Right atrium auricular region (tissue), 2 donors: ENCODE measurements around the gene ADH1C. TPM values are rescaled to one million over a fixed set of nuclear protein-coding genes. Genes with fewer than 3 reads are reported as not detected.
"Not testable (repeated sequence)": the region's sequence is repeated elsewhere in the genome, so short reads cannot be mapped to it uniquely, and the experiment has no call there.

Source experiments
- DNase-seq: peaks from one replicate; pipeline ENCODE4 v3.0.0-alpha.2; 2019; ENCODE audit warnings: low spot score
- H3K27ac ChIP-seq, 2 donors: fragments of 200-600 bp; sonication (generic); 1 replicate in 1 of 2; 2 replicates in 1 of 2; pipeline ENCODE4 v1.5.1; 2016 to 2019
- H3K27me3 ChIP-seq, 2 donors: fragments of 200-600 bp; sonication (generic); one replicate each; pipeline versions ENCODE4 v1.5.1 to v1.6.0; 2017 to 2019
- H3K36me3 ChIP-seq: fragments of 200-600 bp; sonication (generic); one replicate; pipeline ENCODE4 v1.5.1; 2016
- H3K4me1 ChIP-seq, 2 donors: fragments of 200-600 bp; sonication (generic); one replicate each; pipeline versions ENCODE4 v1.5.1 to v1.6.0; 2017 to 2019
- H3K4me3 ChIP-seq, 2 donors: fragments of 200-600 bp; sonication (generic); 1 replicate in 1 of 2; 2 replicates in 1 of 2; pipeline ENCODE4 v1.5.1; 2017 to 2019; ENCODE audit warnings: mild to moderate bottlenecking in 1 of 2, moderate library complexity in 1 of 2
- H3K9me3 ChIP-seq, 2 donors: fragments of 200-600 bp; sonication (generic); one replicate each; pipeline ENCODE4 v1.5.1; 2019
- CTCF ChIP-seq, 2 donors: fragments of 200-600 bp; sonication (generic); IDR thresholded peaks; one replicate each; pipeline ENCODE4 v1.5.1; 2019; ENCODE audit warnings: antibody characterized with exemption in 2 of 2
- total RNA-seq, 2 donors: library from RNA; depleted of rRNA; stranded (reverse); fragments of >200 nt; gene quantifications; one replicate each; pipeline ENCODE4 v1.1.0, GENCODE V29; 2016

ADH1C gene
- total RNA-seq, 2 donors from 2014 or later: 4.9 to 12.0 TPM

GRCh38 chr4:99381588-99382175 lies 29.1 kb upstream of the ADH1C start:
- Histone ChIP-seq H3K4me1 (no peaks in the 10 kb centered on the region), H3K27me3 (no peaks in the 10 kb centered on the region), H3K36me3 (no peaks in the 10 kb centered on the region), H3K4me3 (no peak overlapping the region), H3K27ac (no peak overlapping the region), H3K9me3 (peaks cover 0 to 11% of the 10 kb centered on the region in 2 donors)
- no peak for TF ChIP-seq CTCF (IDR thresholded peaks at IDR 0.05)
- no peak for DNase-seq

- H3K27me3 ChIP-seq: no peaks in the 10 kb centered on the region
- no peak for DNase-seq
- no peaks in the 10 kb centered on the region for H3K36me3 ChIP-seq
- no peak for TF ChIP-seq CTCF (IDR thresholded peaks at IDR 0.05)
- no peak overlapping the region for H3K4me3 ChIP-seq
- no peak overlapping the region for H3K27ac ChIP-seq
- H3K4me1 ChIP-seq: no peaks in the 10 kb centered on the region
- H3K9me3 ChIP-seq: peaks cover 0 to 18% of the 10 kb centered on the region in 2 donors
Measured at GRCh38 chr4:99379571-99379970, 27.0 kb upstream of the ADH1C start.

GRCh38 chr4:99378876-99379275 lies 26.3 kb upstream of the ADH1C start:
- no peaks in the 10 kb centered on the region for H3K4me1 ChIP-seq

GRCh38 chr4:99377341-99377740 lies 24.8 kb upstream of the ADH1C start:
- H3K4me3 ChIP-seq: not testable (repeated sequence)

More at GRCh38 chr4:99378876-99379275, 26.3 kb upstream of the ADH1C start:
- H3K9me3 ChIP-seq: peaks cover 0 to 18% of the 10 kb centered on the region in 2 donors
- H3K4me3 ChIP-seq: no peak overlapping the region
- no peak overlapping the region for H3K27ac ChIP-seq
- no peaks in the 10 kb centered on the region for H3K36me3 ChIP-seq
- H3K27me3 ChIP-seq: no peaks in the 10 kb centered on the region
- no peak for TF ChIP-seq CTCF (IDR thresholded peaks at IDR 0.05)
- no peak for DNase-seq

GRCh38 chr4:99372464-99372863 lies 19.9 kb upstream of the ADH1C start:
- not testable (repeated sequence) for DNase-seq, H3K36me3 ChIP-seq, H3K4me3 ChIP-seq, H3K27me3 ChIP-seq, H3K4me1 ChIP-seq, H3K27ac ChIP-seq
- peaks cover 0 to 14% of the 10 kb centered on the region in 2 donors for H3K9me3 ChIP-seq

More at GRCh38 chr4:99377341-99377740, 24.8 kb upstream of the ADH1C start:
- H3K4me1 ChIP-seq, H3K27ac ChIP-seq, H3K36me3 ChIP-seq, H3K27me3 ChIP-seq, DNase-seq: not testable (repeated sequence)
- peaks cover 0 to 21% of the 10 kb centered on the region in 2 donors for H3K9me3 ChIP-seq

- H3K36me3 ChIP-seq, H3K4me3 ChIP-seq, H3K27me3 ChIP-seq, H3K4me1 ChIP-seq, H3K27ac ChIP-seq, DNase-seq: not testable (repeated sequence)
- H3K9me3 ChIP-seq: peaks cover 0 to 16% of the 10 kb centered on the region in 2 donors
Measured at GRCh38 chr4:99367817-99368216, 15.3 kb upstream of the ADH1C start.

GRCh38 chr4:99366491-99366890 lies 13.9 kb upstream of the ADH1C start:
- Histone ChIP-seq H3K4me1 (no peaks in the 10 kb centered on the region), H3K27ac (no peak overlapping the region), H3K4me3 (no peak overlapping the region), H3K9me3 (peaks cover 0 to 8% of the 10 kb centered on the region in 2 donors), H3K27me3 (no peaks in the 10 kb centered on the region), H3K36me3 (no peaks in the 10 kb centered on the region)
- no peak for DNase-seq
- no peak for TF ChIP-seq CTCF (IDR thresholded peaks at IDR 0.05)
